K562 (cell line): Measurements from ENCODE around the gene RNU2-63P. TPM values are rescaled to one million over a fixed set of nuclear protein-coding genes. Genes with fewer than 3 reads are reported as not detected.

Experiments used
- BMI1 ChIP-seq: fragments of 150-350 bp; IDR thresholded peaks from 2 replicates; pipeline ENCODE4 v1.6.1; 2014; ENCODE audit warnings: low read length
- DMBX1 ChIP-seq: fragments of 250-450 bp; sonication (Bioruptor Pico); IDR thresholded peaks from 2 replicates; pipeline ENCODE4 v1.8.0; 2022; ENCODE audit warnings: inconsistent platforms, mild to moderate bottlenecking, moderate library complexity, borderline replicate concordance
- FOXM1 ChIP-seq, 2 experiments: fragments of 450-650 bp in 1 of 2; sonication (generic) in 1 of 2; formaldehyde crosslinking in 1 of 2; IDR thresholded peaks; 2 replicates each; pipeline versions ENCODE4 v1.6.1 to v1.9.0; 2017 to 2022; ENCODE audit warnings: low read depth in 2 of 2, mild to moderate bottlenecking in 2 of 2, missing genetic modification reagents in 1 of 2, moderate library complexity in 1 of 2
- GATA2 ChIP-seq: sonication (generic); formaldehyde crosslinking; IDR thresholded peaks from 2 replicates; pipeline ENCODE4 v1.4.0; 2020; ENCODE audit warnings: mild to moderate bottlenecking, missing genetic modification reagents
- GTF2E2 ChIP-seq: fragments of 200-800 bp; sonication (Bioruptor generic); IDR thresholded peaks from 2 replicates; pipeline ENCODE4 v1.6.1; 2016; ENCODE audit warnings: missing genetic modification characterization, missing compliant biosample characterization
- HCFC1 ChIP-seq: IDR thresholded peaks from 2 replicates; pipeline ENCODE4 v1.6.1; 2012; ENCODE audit warnings: low read depth, low read length, improper control_type of control experiment
- HIVEP1 ChIP-seq: fragments of 250-450 bp; sonication (Bioruptor Pico); IDR thresholded peaks from 2 replicates; pipeline ENCODE4 v1.4.0; 2020; ENCODE audit warnings: mild to moderate bottlenecking
- IFI16 ChIP-seq: fragments of 250-450 bp; sonication (Bioruptor Pico); IDR thresholded peaks from 2 replicates; pipeline ENCODE4 v2.1.2; 2022; ENCODE audit warnings: mild to moderate bottlenecking, inconsistent platforms
- IRF1 ChIP-seq: sonication (generic); formaldehyde crosslinking; IDR thresholded peaks from 2 replicates; pipeline ENCODE4 v1.8.0; 2022; ENCODE audit warnings: missing genetic modification reagents, mild to moderate bottlenecking, borderline replicate concordance
- KDM4B ChIP-seq, 2 experiments: fragments of 450-650 bp in 1 of 2; sonication (generic) in 1 of 2; IDR thresholded peaks; 2 replicates each; pipeline ENCODE4 v1.6.1; 2016 to 2017; ENCODE audit warnings: borderline replicate concordance in 2 of 2, antibody characterized with exemption in 1 of 2, low read depth in 1 of 2, mild to moderate bottlenecking in 1 of 2
- KHSRP ChIP-seq: fragments of 450-650 bp; IDR thresholded peaks from 2 replicates; pipeline ENCODE4 v1.6.1; 2017
- PCBP2 ChIP-seq: fragments of 200-400 bp; formaldehyde crosslinking; IDR thresholded peaks from 2 replicates; pipeline ENCODE4 v1.6.1; 2018; ENCODE audit warnings: low read length, low read depth, mild to moderate bottlenecking, moderate library complexity; ENCODE audit not compliant: poor library complexity, severe bottlenecking
- POLR2A ChIP-seq: fragments of 450-650 bp; conservative IDR thresholded peaks from 2 replicates; pipeline ENCODE4 v1.6.1; 2016
- PTRF ChIP-seq: fragments of 450-650 bp; IDR thresholded peaks from 2 replicates; pipeline ENCODE4 v1.6.1; 2016; ENCODE audit warnings: mild to moderate bottlenecking, missing genetic modification characterization, missing compliant biosample characterization
- RBBP5 ChIP-seq: fragments of 200-600 bp; sonication (generic); IDR thresholded peaks from 2 replicates; pipeline ENCODE4 v1.6.1; 2012; ENCODE audit warnings: borderline replicate concordance, mild to moderate bottlenecking, low read length, control low read depth, inconsistent platforms; ENCODE audit not compliant: insufficient read depth, poor library complexity, severe bottlenecking
- RBM15 ChIP-seq: fragments of 200-400 bp; formaldehyde crosslinking; IDR thresholded peaks from 2 replicates; pipeline ENCODE4 v1.6.1; 2018; ENCODE audit warnings: mild to moderate bottlenecking, low read length, moderate library complexity; ENCODE audit not compliant: insufficient read depth
- RHOXF2B ChIP-seq: fragments of 250-450 bp; sonication (Bioruptor Pico); conservative IDR thresholded peaks from 2 replicates; pipeline ENCODE4 v1.5.1; 2021
- SRSF1 ChIP-seq: fragments of 200-400 bp; formaldehyde crosslinking; IDR thresholded peaks from 2 replicates; pipeline ENCODE4 v1.6.1; 2017; ENCODE audit warnings: mild to moderate bottlenecking, low read depth, low read length, moderate library complexity
- ZBTB7A ChIP-seq: IDR thresholded peaks from 2 replicates; pipeline ENCODE4 v1.6.1; 2011; ENCODE audit warnings: low read depth, mild to moderate bottlenecking, low read length, moderate library complexity, borderline replicate concordance; ENCODE audit not compliant: control insufficient read depth
- ZC3H11A ChIP-seq: IDR thresholded peaks from 2 replicates; pipeline ENCODE4 v1.6.1; 2012; ENCODE audit warnings: low read depth, low read length, improper control_type of control experiment
- ZEB2 ChIP-seq: fragments of 450-650 bp; IDR thresholded peaks from 2 replicates; pipeline ENCODE4 v1.6.1; 2016
- ZNF143 ChIP-seq: sonication (generic); formaldehyde crosslinking; IDR thresholded peaks from 2 replicates; pipeline ENCODE4 v1.9.0; 2022; ENCODE audit warnings: mild to moderate bottlenecking, missing genetic modification reagents
- ZNF253 ChIP-seq: fragments of 250-450 bp; sonication (Bioruptor Pico); conservative IDR thresholded peaks from 2 replicates; pipeline ENCODE4 v1.6.1; 2021; ENCODE audit warnings: mild to moderate bottlenecking
- ZNF695 ChIP-seq: fragments of 450-650 bp; formaldehyde crosslinking; IDR thresholded peaks from 2 replicates; pipeline ENCODE4 v1.4.0; 2020; ENCODE audit warnings: mild to moderate bottlenecking, moderate library complexity
- polyA plus RNA-seq, 8 experiments: library from polyadenylated mRNA; depleted of rRNA in 4 of 8; stranded (reverse) in 5 of 8; unstranded in 3 of 8; fragments of >200 nt; fragmentation: Nextera tagmentation in 2 of 8; fragmentation: Illumina TruSeq in 1 of 8; extraction: Ambion mirVana in 2 of 8; extraction: Trizol in 1 of 8; gene quantifications; 2 replicates each; pipeline versions ENCODE4 v1.2.1 to v1.2.3, GENCODE V29; 2011 to 2014; ENCODE audit warnings: inconsistent platforms in 1 of 8, missing spikeins in 1 of 8
- total RNA-seq, 7 experiments: library from RNA; depleted of rRNA in 6 of 7; stranded (reverse); fragments of >200 nt in 6 of 7; fragmentation: Illumina TruSeq in 2 of 7; extraction: Trizol in 2 of 7; gene quantifications; 2 replicates each; pipeline versions ENCODE4 v1.2.1 to v1.2.3, GENCODE V29; 2011 to 2021; ENCODE audit warnings: low replicate concordance in 1 of 7
- TF ChIP-seq, protein P1 (sequence below): sonication (generic); formaldehyde crosslinking; IDR thresholded peaks from 2 replicates; pipeline ENCODE4 v1.8.0; 2022; ENCODE audit warnings: mild to moderate bottlenecking, missing genetic modification reagents
- TF ChIP-seq, protein P2 (sequence below): fragments of 250-450 bp; sonication (Bioruptor Pico); IDR thresholded peaks from 2 replicates; pipeline ENCODE4 v1.6.1; 2021; ENCODE audit warnings: mild to moderate bottlenecking

The RNU2-63P gene
- total and polyA plus RNA-seq, 9 of the 15 experiments (the other 6 are each of a cell fraction or from before 2014, with no cell fraction given), result 5.8 to 253 (median 169) TPM; not detected in 4

DNA sequence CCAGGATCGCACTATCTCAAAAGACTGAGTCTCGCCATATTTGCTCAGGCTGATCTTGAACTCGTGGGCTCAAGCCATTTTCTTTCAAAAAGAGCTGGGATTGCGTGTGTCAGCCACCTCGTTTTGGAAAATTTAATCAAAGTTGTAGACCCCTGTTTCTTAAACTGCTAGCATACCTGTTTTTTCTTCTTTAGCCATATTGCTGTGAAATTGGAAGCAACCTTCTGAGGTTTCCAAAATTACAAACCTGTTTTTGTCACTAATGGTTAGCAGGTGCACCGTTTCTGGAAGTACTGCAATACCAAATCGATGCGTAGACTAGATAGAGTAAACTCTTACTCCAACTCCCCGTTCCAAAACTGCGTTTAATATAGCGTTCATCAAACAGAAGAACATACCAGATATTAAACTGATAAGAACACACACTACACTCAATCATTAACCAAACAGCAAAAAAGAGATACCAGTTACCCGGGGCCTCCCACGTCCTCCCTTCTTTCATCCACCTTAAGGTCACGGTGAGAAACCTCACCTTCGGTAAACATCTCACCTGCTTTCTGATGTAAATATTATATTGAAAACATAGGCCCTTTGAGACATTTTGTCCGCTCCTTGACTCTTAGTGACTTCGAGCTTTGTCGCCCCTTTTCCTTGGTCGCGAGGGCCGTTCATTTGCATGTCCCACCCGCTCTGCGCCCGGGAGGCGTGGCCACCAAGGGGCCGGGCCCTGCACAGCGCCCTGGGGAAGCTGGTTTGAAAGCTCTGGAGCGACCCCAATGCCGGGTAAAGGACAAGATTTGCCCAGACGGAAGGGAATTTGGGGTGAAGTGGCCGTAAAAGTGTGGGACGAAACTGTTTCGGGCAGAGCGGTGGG lies at the start of gene RNU2-63P (continued):
- TF ChIP-seq, protein P1, sequence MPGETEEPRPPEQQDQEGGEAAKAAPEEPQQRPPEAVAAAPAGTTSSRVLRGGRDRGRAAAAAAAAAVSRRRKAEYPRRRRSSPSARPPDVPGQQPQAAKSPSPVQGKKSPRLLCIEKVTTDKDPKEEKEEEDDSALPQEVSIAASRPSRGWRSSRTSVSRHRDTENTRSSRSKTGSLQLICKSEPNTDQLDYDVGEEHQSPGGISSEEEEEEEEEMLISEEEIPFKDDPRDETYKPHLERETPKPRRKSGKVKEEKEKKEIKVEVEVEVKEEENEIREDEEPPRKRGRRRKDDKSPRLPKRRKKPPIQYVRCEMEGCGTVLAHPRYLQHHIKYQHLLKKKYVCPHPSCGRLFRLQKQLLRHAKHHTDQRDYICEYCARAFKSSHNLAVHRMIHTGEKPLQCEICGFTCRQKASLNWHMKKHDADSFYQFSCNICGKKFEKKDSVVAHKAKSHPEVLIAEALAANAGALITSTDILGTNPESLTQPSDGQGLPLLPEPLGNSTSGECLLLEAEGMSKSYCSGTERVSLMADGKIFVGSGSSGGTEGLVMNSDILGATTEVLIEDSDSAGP (CRISPR knock-in tag), result no peak
- no peak for TF ChIP-seq ZNF143 (CRISPR knock-in tag)
- TF ChIP-seq RHOXF2B (CRISPR knock-in tag), result peak; percentile 86; the same call in 1 of the 2 replicates
- no peak for TF ChIP-seq PCBP2
- 0 out of 2 replicates have a peak, but pooled peaks have one; percentile 7 for TF ChIP-seq FOXM1 (IDR thresholded peaks at IDR 0.05; ENCODE audit: low read depth)
- TF ChIP-seq FOXM1 (CRISPR knock-in tag; IDR thresholded peaks at IDR 0.05; ENCODE audit: low read depth), result no peak
- TF ChIP-seq, protein P2, sequence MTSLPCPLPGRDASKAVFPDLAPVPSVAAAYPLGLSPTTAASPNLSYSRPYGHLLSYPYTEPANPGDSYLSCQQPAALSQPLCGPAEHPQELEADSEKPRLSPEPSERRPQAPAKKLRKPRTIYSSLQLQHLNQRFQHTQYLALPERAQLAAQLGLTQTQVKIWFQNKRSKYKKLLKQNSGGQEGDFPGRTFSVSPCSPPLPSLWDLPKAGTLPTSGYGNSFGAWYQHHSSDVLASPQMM, result peak; percentile 96
- TF ChIP-seq KDM4B (IDR thresholded peaks at IDR 0.05; ENCODE audit: borderline replicate concordance in 2 of 2, low read depth in 1 of 2), result peak in 1 of 2 experiments; percentile 99; a peak in 2 of 4 replicates
- no peak for TF ChIP-seq PTRF (tag)
- TF ChIP-seq GATA2, result peak; percentile 71
- TF ChIP-seq IFI16, result no peak
- TF ChIP-seq RBM15, result no peak
- peak; percentile 92; the same call in 1 of the 2 replicates for TF ChIP-seq ZNF695
- peak; percentile 94 for TF ChIP-seq ZNF253
- peak; percentile 100 for TF ChIP-seq GTF2E2
- TF ChIP-seq ZEB2, result peak; percentile 53
- no peak for TF ChIP-seq HIVEP1
- TF ChIP-seq SRSF1, result no peak
- TF ChIP-seq ZBTB7A, result no peak; the same call in 1 of the 2 replicates
- peak; percentile 72 for TF ChIP-seq HCFC1
- no peak for TF ChIP-seq RBBP5
- TF ChIP-seq IRF1 (CRISPR knock-in tag), result no peak
- peak; percentile 19; the same call in 1 of the 2 replicates for TF ChIP-seq ZC3H11A
- no peak for TF ChIP-seq BMI1
- TF ChIP-seq POLR2A, result peak; percentile 100
- TF ChIP-seq KHSRP, result peak; percentile 94
- TF ChIP-seq DMBX1 (CRISPR knock-in tag), result no peak
